Measurements from ENCODE around the gene POLDIP2. TPM values are rescaled to one million over a fixed set of nuclear protein-coding genes. Genes with fewer than 3 reads are reported as not detected.

POLDIP2 gene
- total RNA-seq, 1 donor from 2014 or later: 66.9 TPM

DNA sequence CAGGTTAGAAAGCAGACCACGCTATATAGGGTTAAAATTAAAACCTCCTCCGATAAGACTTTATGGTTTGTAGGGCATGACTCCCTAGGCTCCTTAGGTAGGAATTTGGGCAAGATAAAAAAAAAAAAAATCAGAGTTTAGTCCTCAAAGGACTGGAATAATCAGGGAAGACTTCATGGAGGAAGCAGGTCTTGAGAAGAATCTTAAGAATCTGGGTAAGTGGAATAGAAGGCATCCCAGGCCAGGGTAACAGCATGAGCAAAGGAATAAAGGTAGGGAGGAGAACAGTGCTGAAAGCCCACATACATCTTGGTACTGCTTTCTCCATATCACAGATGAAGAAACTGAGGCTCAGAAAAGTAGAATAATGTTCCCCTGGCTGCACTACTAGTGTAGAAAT is 33.2 kb upstream of the POLDIP2 start:
- no peak for DNase-seq (ENCODE audit: low read depth in 2 of 2)

- DNase-seq (ENCODE audit: low read depth in 2 of 2): no peak
Observed at GRCh38 chr17:28390141-28390540, 32.8 kb upstream of the POLDIP2 start.

- DNase-seq (ENCODE audit: low read depth in 2 of 2): no peak
Observed at GRCh38 chr17:28388106-28388505, 30.8 kb upstream of the POLDIP2 start.

DNA sequence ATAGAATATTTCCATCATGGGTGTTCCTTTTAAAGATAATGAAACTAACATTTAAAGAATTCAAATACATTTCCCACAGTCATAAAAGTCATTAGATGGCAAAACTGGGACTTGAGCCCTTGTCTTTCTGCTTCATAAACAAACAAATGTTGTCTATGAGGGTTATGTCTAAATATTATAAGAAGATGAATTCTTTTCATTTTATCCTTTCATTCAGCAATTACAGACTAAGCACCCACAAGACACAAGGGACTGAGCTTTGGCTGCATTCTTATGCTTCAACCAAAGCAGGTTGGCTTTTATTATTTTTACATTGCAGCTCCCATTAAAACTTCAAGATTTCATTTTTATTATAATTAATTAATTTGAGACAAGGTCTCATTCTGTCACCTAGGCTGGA is 29.1 kb upstream of the POLDIP2 start:
- no peak for DNase-seq (ENCODE audit: low read depth in 2 of 2)

- no peak for DNase-seq (ENCODE audit: low read depth in 2 of 2)
Observed at GRCh38 chr17:28385406-28385805, 28.1 kb upstream of the POLDIP2 start.

- no peak for DNase-seq (ENCODE audit: low read depth in 2 of 2)
Observed at GRCh38 chr17:28385037-28385400, 27.7 kb upstream of the POLDIP2 start.

DNA sequence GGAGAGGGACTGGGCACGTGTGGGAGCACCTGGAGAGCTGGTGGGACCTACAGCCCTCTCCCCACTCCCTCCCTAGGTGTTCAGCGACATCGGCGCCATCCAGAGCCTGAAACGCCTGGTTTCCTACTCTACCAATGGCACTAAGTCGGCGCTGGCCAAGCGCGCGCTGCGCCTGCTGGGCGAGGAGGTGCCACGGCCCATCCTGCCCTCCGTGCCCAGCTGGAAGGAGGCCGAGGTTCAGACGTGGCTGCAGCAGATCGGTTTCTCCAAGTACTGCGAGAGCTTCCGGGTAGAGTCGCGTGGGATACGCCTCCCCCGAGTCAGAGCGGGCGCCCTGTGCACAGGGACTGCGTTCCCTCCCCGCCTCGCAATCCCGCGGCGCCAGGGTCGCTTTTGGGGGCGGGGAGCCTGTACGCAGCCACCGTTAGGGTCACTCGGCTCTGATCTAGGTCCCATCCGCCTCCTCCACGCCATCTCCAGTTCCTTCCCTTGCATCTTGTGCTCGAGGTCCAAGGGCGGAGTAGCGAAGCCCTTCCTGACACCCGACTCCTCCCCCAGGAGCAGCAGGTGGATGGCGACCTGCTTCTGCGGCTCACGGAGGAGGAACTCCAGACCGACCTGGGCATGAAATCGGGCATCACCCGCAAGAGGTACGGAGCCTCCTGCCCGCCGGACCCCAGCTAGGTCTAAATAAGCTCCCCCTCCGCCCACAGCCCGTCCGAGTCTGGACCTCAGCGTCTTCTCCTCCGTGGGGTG is 27.1 kb upstream of the POLDIP2 start:
- peak in 1 of 2 donors; percentile 34 for DNase-seq (ENCODE audit: low read depth in 2 of 2)

DNA sequence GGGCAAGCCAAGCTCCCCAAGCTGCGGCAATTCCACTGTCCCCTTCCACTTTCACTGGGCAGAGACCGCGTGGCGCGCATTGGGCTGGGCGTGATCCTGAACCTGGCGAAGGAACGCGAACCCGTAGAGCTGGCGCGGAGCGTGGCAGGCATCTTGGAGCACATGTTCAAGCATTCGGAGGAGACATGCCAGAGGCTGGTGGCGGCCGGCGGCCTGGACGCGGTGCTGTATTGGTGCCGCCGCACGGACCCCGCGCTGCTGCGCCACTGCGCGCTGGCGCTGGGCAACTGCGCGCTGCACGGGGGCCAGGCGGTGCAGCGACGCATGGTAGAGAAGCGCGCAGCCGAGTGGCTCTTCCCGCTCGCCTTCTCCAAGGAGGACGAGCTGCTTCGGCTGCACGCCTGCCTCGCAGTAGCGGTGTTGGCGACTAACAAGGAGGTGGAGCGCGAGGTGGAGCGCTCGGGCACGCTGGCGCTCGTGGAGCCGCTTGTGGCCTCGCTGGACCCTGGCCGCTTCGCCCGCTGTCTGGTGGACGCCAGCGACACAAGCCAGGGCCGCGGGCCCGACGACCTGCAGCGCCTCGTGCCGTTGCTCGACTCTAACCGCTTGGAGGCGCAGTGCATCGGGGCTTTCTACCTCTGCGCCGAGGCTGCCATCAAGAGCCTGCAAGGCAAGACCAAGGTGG is 24.0 kb upstream of the POLDIP2 start:
- peak in 1 of 2 donors; percentile 57 for DNase-seq (ENCODE audit: low read depth in 2 of 2)

DNA sequence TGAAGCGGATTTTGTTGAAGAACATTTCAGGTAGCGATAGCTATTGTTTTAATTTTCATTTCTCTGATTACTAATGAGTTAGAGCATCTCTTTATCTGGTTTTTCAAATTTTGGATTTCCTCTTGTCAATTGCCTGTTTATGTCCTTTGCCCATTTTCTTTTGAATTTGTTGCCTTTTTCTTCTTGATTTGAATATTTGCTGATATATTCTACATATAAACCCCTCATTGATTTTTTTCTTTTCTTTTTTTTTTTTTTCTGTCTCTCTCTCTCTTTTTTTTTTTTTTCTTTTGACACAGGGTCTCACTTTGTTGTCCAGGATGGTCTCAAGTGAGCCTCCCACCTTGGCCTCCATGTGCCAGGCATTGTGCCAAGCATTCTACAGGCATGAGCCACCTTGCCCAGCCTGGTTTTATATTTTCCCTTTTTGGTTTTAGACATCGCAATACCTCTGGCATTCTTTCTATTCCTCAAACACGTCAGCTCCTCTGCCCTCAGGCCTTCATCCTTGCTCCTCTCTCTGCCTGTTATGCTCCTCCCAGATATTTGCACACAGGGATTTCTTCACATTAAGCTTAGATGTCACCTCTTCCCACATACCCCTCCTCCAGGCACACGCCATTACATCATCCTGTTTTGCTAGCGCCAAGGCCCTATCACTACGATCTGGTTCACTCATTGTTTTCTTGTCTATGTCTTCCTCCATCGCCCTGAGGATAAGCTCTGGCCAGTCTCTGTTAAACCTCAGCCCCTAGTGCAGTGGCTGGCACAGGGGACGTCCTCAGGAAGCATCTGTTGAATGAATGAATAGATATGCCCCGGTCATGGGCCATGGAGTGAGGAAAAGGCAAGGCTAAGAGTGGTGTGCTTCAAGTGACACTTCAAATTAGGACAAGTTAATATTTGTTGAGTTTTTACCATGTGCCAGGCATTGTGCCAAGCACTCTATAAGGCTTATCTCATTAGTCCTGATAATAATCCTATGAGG is 22.8 kb upstream of the POLDIP2 start:
- peak in 1 of 2 donors; percentile 44 for DNase-seq (ENCODE audit: low read depth in 2 of 2)

GRCh38 chr17:28372945-28373274 is 15.6 kb upstream of the POLDIP2 start:
- no peak for DNase-seq (ENCODE audit: low read depth in 2 of 2)

DNA sequence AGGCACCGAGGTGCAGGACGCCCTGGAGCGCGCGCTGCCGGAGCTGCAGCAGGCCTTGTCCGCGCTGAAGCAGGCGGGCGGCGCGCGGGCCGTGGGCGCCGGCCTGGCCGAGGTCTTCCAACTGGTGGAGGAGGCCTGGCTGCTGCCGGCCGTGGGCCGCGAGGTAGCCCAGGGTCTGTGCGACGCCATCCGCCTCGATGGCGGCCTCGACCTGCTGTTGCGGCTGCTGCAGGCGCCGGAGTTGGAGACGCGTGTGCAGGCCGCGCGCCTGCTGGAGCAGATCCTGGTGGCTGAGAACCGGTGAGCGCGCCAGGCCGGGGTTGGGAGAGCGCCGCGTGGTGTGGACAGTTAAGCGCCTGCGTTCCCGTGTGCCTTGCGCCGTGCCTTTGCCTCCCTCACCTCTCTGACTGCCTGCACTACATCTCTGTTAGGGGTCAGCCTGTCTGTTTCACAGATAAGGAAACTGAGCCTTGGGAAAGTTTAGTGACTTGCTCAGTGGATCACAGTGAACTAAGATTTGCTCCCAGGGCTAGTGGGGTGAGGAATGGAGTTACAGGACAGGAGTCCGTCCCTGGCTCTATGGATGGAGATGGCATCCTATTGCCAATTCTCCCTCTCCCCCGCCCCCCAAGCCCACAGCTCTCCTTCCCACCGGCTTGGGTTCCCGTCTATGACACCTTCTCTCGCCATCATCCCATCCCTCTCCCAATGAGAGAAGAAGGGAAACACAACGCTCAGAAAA is 15.0 kb upstream of the POLDIP2 start:
- peak in 1 of 2 donors; percentile 38 for DNase-seq (ENCODE audit: low read depth in 2 of 2)

DNA sequence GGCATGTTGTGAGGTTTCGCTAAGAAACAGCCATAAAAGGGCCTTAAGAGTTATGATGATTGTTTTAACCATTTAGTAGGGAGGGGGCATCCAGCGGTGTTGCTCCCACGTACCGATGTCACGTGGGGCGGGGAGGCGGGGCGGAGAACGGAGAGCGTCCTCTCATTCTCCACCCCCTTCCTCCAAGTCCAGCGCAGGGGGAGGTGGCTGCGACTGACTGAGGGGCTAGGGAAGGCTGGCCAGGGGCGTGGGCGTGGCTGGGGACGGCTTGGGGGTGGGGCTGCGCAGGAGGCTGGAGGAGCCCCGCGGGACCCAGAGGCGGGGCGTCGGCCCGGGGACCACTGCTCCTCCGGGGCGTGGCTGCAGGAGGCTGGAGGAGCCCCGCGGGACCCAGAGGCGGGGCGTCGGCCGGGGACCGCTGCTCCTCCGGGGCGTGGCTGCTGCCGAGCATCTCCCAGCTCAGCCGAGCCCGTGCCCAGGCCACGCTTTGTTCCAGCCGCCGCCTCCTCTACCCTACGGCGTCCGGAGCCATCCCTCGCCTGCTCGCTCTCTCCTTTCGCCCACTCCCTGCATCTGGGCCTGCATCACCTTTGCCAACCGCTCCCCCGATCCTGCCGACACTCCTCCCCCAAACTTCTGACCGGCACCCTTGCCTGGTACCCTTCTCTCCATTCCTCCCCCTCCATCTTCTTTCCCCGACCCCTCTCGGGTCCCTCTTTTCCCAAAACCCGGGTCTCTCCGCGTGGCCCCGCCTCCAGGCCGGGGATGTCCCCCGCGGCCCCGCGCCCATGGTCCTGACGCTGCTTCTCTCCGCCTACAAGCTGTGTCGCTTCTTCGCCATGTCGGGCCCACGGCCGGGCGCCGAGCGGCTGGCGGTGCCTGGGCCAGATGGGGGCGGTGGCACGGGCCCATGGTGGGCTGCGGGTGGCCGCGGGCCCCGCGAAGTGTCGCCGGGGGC is 14.2 kb upstream of the POLDIP2 start, which contains the start of gene SARM1:
TSS of gene SARM1 (plus strand) at position 450 of the 958 bp plus-strand sequence. CDS start at position 789, 339 bp downstream.
- peak in 1 of 2 donors; percentile 69 for DNase-seq (ENCODE audit: low read depth in 2 of 2)

DNA sequence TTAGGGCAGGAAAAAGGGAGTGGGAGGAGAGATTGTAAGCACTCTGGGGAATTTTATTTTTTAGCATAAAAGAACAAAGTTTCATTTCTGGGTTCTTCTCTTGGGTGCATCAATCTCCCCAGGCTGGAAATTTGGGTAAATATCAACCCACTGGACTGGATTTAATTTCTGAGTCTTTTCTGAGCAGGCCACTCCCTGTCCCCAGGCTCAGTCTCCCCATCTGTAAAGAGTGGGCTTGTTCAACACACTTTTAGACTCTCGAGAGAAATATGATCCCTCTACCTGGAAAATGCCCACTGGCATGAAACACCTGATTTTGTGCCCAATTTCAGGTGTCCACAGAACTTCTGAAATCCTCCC is 13.4 kb upstream of the POLDIP2 start:
- DNase-seq (ENCODE audit: low read depth in 2 of 2): no peak

DNA sequence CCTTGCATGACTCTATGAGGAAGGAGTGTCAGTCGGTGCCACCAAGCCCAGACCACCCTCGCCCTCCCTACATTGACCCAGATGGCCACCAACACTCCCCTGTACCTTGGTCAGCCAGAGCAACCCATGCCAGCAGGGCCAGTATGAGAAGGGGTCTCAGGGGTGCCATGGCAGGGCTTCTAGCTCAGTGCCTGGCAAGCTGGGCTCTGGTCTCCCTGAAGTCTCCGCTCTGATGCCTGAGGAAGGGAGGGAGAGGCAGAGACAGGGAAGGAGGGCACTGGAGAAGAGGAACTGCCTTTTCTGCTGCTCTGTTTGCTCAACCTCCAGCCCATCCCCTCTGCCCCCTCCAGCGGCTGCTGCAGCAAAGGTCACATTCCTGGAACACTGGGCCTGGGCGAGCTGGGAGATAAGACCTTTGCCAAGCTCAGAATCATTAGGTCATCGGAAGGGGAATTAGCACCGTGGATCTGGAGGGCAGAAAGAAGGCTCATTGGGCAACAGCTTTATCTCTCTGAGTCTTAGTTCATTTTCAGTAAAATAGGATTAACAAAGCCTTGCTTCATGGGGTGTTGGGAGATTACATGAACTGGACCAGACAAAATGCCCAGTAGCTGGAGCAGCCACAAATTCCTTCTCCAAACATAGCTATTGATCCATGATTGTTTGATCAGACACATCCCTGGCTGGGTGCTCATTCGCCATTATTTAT is 12.9 kb upstream of the POLDIP2 start, which contains the start of gene VTN:
TSS of gene VTN (minus strand) at position 273 of the 709 bp plus-strand sequence. CDS start at position 169, 104 bp downstream.
- DNase-seq (ENCODE audit: low read depth in 2 of 2): no peak

GRCh38 chr17:28369684-28370034 is 12.3 kb upstream of the POLDIP2 start:
- DNase-seq (ENCODE audit: low read depth in 2 of 2): no peak

DNA sequence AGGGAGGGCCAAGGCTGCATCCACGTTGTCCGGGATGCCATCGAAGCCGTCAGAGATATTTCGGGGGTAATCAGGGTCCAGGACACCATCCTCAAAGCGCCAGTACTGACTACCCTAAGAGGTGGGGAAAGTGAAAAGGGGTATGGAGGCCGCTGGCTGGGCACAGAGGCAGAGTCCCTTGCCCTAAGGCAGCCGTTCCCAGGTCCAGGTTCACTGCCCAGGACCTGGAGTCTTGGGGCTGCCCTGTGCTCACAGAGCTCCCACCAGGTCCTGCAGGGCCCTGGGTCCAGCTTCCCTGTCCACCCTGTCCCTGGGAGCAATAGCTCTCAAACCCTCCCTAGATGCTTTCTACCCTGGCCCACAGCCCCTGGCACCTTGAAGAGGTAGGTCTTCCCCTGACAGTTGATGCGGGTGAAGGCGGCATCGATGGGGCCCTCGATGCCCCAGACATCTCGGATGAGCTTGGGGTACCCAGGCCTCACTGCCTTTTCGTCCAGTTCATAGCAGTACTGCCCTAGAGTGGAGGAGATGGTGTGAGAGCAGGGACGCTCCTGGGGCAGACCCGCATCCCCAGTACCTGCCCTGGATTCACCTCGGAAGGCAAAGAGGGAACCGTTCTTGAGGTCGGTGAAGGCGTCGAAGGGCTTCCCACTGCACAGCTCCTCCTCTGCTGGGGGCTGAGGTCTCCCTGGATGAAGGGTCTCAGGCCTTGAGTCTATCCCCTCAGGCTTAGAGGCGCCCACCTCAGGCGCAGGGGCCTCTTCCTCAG is 11.8 kb upstream of the POLDIP2 start:
- no peak for DNase-seq (ENCODE audit: low read depth in 2 of 2)

DNA sequence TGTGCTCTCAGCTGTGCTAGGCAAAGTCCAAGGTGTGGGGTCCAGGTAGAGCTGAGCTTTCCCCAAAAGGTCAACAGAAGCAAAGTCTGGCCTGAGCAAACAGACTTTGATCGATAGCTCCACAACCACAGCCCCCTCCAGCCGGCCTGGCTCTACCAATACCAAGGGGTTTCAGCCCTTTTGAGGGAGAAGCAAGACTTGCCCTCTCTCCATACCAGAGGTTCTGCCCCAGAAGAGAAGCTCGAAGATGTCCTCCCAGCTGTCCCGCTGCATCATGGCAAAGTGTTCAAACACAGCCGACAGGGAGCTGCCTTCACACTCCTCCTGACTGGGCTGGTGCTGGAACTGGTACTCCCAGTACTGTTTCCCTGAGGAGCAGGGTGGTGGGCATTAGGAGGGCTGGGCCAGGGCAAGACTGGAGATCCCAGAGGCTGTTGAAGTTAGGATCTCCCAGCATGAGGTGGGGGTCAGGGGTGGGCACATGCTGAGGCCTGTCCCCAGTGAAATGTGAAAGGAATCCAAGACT is 11.0 kb upstream of the POLDIP2 start:
- no peak for DNase-seq (ENCODE audit: low read depth in 2 of 2)

- DNase-seq (ENCODE audit: low read depth in 2 of 2): no peak
Observed at GRCh38 chr17:28367641-28368305, 10.4 kb upstream of the POLDIP2 start.
